Duodenal mucosa (tissue), 2 donors: ENCODE results near the gene MEIS2.

Experiments used
- H3K27ac ChIP-seq: one replicate; pipeline ENCODE4 v1.7.0; 2013; ENCODE audit warnings: low read depth, low read length
- H3K27me3 ChIP-seq, 2 donors: one replicate each; pipeline ENCODE4 v1.7.0; 2013; ENCODE audit warnings: low read length in 2 of 2, control low read depth in 1 of 2; ENCODE audit not compliant: insufficient read depth in 2 of 2, control insufficient read depth in 1 of 2
- H3K36me3 ChIP-seq, 2 donors: one replicate each; pipeline ENCODE4 v1.7.0; 2013; ENCODE audit warnings: low read length in 2 of 2, control low read depth in 1 of 2; ENCODE audit not compliant: insufficient read depth in 2 of 2, control insufficient read depth in 1 of 2
- H3K4me1 ChIP-seq, 2 donors: one replicate each; pipeline ENCODE4 v1.7.0; 2013; ENCODE audit warnings: low read length in 2 of 2, control low read depth in 1 of 2; ENCODE audit not compliant: insufficient read depth in 2 of 2, control insufficient read depth in 1 of 2
- H3K4me3 ChIP-seq, 2 donors: one replicate each; pipeline ENCODE4 v1.7.0; 2013; ENCODE audit warnings: low read length in 2 of 2, low read depth in 1 of 2
- H3K9ac ChIP-seq, 2 donors: one replicate each; pipeline ENCODE4 v1.7.0; 2013; ENCODE audit warnings: low read length in 2 of 2, low read depth in 1 of 2
- H3K9me3 ChIP-seq, 2 donors: one replicate each; pipeline ENCODE4 v1.7.0; 2013; ENCODE audit warnings: low read length in 2 of 2, control low read depth in 1 of 2; ENCODE audit not compliant: control insufficient read depth in 1 of 2

The MEIS2 gene

DNA sequence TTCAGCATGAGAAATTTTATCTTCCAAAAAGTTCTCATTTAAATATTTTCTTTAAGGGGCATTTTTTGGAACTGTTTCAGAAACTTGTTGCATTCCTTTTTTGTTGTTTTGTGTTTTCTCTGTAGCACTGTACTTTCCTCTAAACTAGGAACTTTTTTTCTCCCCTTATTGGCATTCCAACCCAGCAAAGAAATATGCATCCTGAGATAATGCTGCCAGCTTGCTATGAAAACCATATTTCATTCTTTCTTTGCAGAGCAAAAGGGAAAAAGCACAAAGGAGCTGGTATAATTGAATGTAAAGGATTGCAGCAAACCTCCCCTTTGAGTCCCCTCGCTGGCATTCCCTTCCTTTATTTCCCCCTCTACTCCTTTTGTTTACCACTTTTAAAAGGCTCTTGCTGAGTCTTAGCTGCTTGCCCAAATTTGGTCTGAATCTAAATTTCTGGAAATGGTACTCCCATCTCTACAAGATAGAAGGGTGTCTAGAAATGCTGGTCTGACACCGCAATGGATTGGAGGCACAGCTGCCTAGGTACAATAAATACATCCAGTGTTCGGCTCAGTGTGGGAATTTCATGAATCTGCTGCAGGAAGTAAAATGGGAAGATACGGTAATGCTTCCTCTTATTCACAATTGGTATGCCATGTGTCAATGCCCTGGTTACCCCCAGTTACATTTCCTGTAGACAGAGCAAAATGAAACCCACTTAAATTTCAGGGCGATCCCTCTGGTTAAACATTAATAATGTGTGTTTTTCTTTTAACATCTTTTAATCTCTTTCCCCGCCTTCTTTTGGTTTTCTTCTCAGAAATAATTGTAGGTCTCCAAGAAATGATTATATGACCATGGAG, 156.6 kb downstream of the MEIS2 start:
- Histone ChIP-seq H3K27me3 (no peaks in the 10 kb centered on the region), H3K9ac (no peak overlapping the region), H3K4me3 (peak overlapping the region in 1 of 2 donors; percentile 23), H3K4me1 (peaks cover 29 to 46% of the 10 kb centered on the region in 2 donors), H3K36me3 (peaks cover 4% of the 10 kb centered on the region in 2 donors), H3K9me3 (no peaks in the 10 kb centered on the region), H3K27ac (no peak overlapping the region)

DNA sequence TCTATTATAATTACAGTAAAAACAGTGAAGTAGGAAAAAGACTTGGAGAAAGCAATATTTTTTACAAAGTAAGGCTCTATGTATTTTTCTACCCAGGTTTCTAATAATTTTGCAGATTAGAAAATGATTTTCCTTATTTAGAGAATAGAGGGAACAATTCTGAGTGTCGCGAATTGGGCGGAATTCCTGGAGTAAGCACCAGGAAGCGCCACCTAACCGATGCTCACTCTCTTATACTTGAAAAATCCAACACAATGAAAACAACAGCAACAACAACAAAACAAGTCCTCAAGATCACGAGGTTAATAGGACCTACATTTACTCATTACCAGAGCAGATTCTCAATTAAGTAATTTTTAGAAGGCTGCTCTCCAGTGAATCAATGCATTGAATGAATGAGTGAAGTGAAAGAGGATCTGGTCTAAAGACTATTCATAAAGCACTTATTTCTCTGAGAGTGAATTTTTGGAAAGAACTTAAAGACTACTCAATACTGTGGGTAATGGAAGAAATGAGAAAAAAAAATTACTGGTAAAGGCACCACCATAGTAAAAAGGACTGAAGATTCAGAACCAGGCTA, 158.0 kb downstream of the MEIS2 start:
- H3K4me1 ChIP-seq, result peaks cover 29 to 47% of the 10 kb centered on the region in 2 donors
- no peak overlapping the region for H3K27ac ChIP-seq

DNA sequence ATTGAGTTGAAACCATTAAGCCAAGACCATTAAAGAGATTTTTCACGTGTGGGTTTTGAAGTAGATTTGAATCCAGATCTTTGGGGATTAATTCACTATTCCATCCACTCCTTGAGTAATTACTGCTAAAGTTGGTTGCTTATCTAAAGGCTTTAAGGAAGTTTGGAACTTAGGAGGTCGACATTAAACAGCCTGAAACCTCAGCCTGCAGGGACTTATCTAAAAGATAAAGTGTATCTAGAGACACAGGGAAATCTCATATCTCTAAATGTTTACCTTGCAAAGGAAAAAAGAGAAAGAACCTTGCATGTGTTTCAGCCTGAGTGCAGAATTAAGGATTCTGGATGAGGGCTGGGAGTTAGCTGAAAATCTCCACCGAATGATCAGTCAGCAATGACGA, 158.6 kb downstream of the MEIS2 start:
- H3K27me3 ChIP-seq, result no peaks in the 10 kb centered on the region
- H3K9me3 ChIP-seq, result no peaks in the 10 kb centered on the region
- no peak overlapping the region for H3K9ac ChIP-seq
- peaks cover 0 to under 1% of the 10 kb centered on the region in 2 donors for H3K36me3 ChIP-seq
- H3K4me1 ChIP-seq, result peaks cover 29 to 47% of the 10 kb centered on the region in 2 donors
- no peak overlapping the region for H3K4me3 ChIP-seq
- no peak overlapping the region for H3K27ac ChIP-seq

More for the DNA sequence above, 158.0 kb downstream of the MEIS2 start:
- Histone ChIP-seq H3K27me3 (no peaks in the 10 kb centered on the region), H3K4me3 (no peak overlapping the region), H3K36me3 (peaks cover 0 to 4% of the 10 kb centered on the region in 2 donors), H3K9ac (no peak overlapping the region), H3K9me3 (no peaks in the 10 kb centered on the region)

GRCh38 chr15:36940636-36941260, 159.6 kb downstream of the MEIS2 start:
- H3K27ac ChIP-seq, result no peak overlapping the region
- H3K9me3 ChIP-seq, result no peaks in the 10 kb centered on the region
- no peaks in the 10 kb centered on the region for H3K27me3 ChIP-seq
- peaks cover 29 to 47% of the 10 kb centered on the region in 2 donors for H3K4me1 ChIP-seq
- H3K9ac ChIP-seq, result no peak overlapping the region
- H3K36me3 ChIP-seq, result no peaks in the 10 kb centered on the region
- peak overlapping the region in 1 of 2 donors; percentile 8 for H3K4me3 ChIP-seq

GRCh38 chr15:36940219-36940618, 160.1 kb downstream of the MEIS2 start:
- Histone ChIP-seq H3K27ac (no peak overlapping the region), H3K9ac (no peak overlapping the region), H3K36me3 (no peaks in the 10 kb centered on the region), H3K9me3 (no peaks in the 10 kb centered on the region), H3K4me1 (peaks cover 29 to 47% of the 10 kb centered on the region in 2 donors), H3K27me3 (no peaks in the 10 kb centered on the region), H3K4me3 (peak overlapping the region in 1 of 2 donors; percentile 7)

- H3K27ac ChIP-seq, result no peak overlapping the region
Measured at GRCh38 chr15:36938764-36939163, 161.6 kb downstream of the MEIS2 start.

DNA sequence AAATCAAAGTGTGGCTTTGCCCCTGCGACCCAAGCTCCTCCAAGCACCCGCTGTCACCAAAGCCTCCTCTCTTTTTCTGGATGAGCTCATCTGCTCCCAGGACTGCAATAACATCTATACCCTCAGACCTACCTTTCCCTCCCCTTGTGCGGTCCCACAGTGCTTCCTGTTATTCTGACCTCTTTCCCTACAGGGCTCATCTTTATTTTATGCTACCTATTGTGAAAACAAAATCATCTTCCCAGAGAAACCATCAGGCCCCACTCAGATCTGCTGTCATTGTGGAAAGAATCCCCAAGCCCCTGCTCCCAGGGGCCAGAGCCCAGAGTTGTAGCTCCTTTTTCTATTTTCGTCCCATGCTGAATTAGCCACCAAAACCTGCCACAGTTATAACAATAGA, 162.2 kb downstream of the MEIS2 start:
- Histone ChIP-seq H3K9ac (no peak overlapping the region), H3K4me1 (peaks cover 15 to 35% of the 10 kb centered on the region in 2 donors), H3K27me3 (no peaks in the 10 kb centered on the region), H3K27ac (no peak overlapping the region), H3K9me3 (no peaks in the 10 kb centered on the region), H3K36me3 (no peaks in the 10 kb centered on the region), H3K4me3 (no peak overlapping the region)

More at GRCh38 chr15:36938764-36939163, 161.6 kb downstream of the MEIS2 start:
- H3K9me3 ChIP-seq, result no peaks in the 10 kb centered on the region
- peaks cover 17 to 38% of the 10 kb centered on the region in 2 donors for H3K4me1 ChIP-seq
- no peak overlapping the region for H3K9ac ChIP-seq
- no peak overlapping the region for H3K4me3 ChIP-seq
- no peaks in the 10 kb centered on the region for H3K27me3 ChIP-seq
- H3K36me3 ChIP-seq, result no peaks in the 10 kb centered on the region

- H3K9me3 ChIP-seq, result no peaks in the 10 kb centered on the region
- H3K9ac ChIP-seq, result no peak overlapping the region
- no peak overlapping the region for H3K4me3 ChIP-seq
- H3K36me3 ChIP-seq, result no peaks in the 10 kb centered on the region
- no peak overlapping the region for H3K27ac ChIP-seq
- no peaks in the 10 kb centered on the region for H3K27me3 ChIP-seq
- peaks cover 9 to 26% of the 10 kb centered on the region in 2 donors for H3K4me1 ChIP-seq
Measured at GRCh38 chr15:36936613-36937012, 163.7 kb downstream of the MEIS2 start.

DNA sequence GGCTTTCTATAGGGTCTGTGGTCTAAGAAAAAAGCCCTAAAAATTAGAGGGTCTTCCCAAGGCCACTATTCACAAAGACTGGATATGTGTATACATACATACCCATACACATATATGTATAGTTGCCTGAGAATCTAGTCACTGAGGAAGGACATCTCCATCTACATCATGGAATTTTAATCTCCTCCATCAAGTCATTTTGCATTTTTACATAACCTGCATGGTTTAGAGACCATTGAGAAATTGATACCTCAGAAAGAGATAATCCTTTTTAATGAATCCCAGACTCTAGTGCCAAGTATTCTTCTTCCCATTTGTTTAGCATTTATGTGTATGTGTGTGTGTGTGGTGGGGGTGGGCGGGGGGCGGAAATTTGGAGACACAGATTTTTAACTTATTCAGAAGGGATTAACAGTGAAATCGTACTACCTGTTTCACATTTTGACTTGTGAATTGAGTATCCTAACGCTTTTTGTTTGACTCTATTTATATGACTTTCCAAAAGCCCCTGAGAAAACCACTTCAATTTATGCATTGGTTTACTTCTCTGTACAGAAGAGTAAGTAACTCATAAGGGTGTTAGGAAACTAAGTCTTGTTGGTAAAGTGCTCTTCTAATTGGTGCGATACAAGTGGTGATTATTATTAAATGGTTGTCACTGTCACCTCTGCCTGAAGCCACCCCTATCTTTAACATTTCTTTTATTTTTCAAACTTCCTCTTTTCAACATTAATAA, 166.9 kb downstream of the MEIS2 start:
- H3K36me3 ChIP-seq, result no peaks in the 10 kb centered on the region
- no peaks in the 10 kb centered on the region for H3K27me3 ChIP-seq
- no peak overlapping the region for H3K27ac ChIP-seq
- H3K4me1 ChIP-seq, result no peaks in the 10 kb centered on the region
- no peak overlapping the region for H3K9ac ChIP-seq
- H3K9me3 ChIP-seq, result no peaks in the 10 kb centered on the region
- H3K4me3 ChIP-seq, result no peak overlapping the region
